Dedifferentiated amniotic fluid mesenchymal stem cell (primary cell): ENCODE measurements around the gene GFPT2.

Experiments
- DNase-seq: peaks from one replicate; pipeline ENCODE4 v3.0.0-alpha.2; 2016; ENCODE audit errors: extremely low spot score

Gene GFPT2

DNA sequence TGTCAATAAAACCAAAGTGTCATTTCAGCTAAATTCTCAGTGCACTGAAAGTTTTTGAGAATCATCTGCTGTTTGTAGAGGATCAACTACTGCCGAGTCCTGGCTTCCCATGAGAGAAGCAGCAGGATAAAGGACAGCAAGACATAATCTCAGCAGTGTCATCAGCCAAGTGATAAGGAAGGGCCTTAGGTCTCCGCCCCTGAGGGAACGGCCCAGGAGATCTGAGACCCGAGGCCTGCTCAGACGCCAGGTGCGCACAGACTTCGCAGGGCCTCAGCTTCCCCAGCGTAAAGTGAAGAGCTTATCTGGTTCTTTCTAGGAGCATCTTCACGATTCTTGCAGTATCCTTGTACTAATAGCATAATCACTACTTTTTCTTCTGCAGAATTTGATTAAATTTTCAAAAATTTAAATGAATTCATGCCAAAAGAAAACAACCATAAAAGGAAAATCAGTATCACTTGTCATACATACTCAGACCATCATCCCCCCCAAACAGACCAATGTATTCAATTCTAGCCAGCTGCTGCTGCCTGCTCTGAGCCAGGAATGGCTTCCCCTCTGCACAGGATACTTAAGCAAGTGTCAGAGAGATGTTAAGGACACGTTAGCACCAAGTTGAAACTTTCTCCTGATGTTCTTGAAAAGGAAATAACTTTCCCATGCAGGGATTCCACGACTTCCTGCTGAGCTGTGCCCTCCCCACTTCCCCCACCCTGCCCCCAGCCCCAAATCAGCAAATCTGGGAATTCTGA, 2.2 kb downstream of the GFPT2 start:
- no peak for DNase-seq

DNA sequence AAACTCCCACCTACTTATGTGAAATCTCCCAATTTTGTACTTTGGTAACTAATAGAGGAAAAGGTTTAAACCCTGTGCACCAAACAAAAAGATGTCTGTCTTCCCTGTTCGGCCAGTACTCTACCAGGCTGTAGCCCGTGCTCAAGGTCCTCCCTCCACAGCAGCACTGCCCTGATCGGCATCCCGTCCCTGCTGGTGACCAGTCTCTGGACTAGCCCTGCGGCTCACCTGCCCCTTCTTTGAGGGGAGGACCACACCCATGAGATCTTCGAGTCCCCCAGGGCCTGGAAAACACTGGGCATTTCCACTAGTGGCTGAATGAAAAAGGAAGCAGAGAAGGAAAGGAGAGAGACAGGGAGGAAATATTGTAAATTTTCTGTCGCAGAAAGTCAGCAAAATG, 2.8 kb downstream of the GFPT2 start:
- no peak for DNase-seq

DNA sequence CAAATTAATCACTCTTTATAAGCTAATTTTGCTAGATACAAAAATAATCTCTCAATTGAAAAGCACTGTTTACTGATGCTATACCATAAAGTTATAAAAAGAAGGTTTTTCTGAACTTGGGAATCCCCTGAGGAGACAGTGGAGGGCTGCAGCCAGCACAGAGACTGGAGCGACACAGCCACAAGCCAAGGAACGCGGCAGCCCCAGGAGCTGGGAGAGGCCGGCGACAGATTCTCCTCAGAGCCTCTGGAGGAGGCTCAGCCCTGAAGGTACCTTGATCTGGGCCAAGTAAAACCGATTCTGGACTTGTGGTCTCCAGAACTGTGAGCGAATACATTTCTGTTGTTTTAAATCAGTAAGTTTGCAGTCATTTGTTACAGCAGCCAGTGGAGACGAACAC, 3.7 kb downstream of the GFPT2 start:
- DNase-seq, result no peak

DNA sequence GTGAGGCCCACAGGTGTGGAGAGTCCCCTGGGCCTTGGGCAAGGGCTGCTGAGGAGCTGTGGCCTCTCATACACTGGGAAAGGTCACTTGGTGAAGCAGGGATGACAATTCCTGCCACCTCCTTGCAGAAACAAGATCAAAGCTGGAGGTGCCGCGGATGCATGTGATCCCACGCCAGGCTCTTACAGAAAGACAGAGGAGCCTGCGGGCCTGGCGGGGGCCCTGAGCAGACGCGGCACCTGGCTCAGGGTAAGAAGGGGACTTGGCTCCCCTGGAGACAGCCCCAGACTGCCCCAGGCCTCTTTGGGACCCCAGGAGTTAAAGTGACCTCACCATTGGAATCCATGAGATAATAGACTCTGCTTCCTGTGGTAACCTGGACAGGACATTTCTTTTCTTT, 4.8 kb downstream of the GFPT2 start:
- DNase-seq, result no peak

DNA sequence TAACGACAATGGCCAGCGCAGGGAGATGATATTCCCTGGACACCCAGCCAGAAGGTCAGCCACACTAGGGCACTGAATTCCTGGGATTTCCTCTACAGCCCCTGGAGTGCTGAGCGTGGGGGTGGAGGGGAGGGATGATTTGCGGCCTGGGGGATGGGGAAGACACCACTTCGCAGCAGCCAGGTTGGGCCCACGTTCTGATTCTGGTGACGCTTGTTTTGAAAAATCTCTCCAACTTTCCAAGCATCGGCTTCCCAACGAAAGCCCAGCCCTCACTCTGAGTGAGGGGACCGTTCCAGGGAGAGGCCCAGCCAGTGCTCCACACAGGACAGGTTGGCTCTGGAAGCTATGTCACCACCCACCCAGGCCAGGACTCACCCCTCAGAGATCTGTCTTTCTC, 5.4 kb downstream of the GFPT2 start:
- DNase-seq, result no peak

DNA sequence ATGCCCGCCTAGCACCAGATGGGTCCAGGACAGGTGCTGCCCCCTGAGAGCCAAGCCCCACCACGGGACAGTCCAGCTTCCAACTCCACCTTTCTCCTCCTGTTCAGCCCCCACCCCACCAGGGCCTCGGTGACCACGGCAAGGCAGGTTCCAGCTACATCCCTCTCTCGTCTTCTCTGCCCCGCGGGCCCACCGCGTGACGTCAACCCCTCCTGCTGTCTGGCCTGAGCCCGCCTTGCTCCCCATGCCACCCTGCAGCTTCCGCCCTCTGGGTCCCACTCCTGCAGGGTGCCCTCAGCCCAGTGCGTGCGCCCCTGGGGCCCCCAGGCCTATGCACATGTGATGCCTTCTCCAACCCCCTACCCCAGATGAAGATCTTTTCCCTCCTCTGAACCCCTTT, 6.8 kb downstream of the GFPT2 start:
- no peak for DNase-seq

DNA sequence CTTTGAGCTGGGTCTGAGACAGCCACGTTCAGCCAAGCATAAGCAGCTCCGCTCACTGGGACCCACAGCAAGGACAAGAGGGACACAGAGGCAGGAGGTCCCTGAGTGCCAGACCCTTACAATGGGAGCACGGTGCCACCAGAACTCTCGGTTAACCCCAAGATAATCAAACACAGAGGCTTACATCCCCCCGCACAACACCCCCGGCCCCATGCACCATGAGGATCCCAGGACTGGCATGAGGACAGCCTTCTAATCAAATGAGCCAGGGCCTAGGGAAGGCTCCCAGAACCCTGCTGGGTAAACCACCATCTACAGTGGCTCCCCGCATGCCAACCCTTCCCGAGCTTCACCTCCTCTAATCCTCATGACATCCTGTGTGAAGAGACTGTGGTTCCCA, 7.4 kb downstream of the GFPT2 start:
- DNase-seq, result no peak

DNA sequence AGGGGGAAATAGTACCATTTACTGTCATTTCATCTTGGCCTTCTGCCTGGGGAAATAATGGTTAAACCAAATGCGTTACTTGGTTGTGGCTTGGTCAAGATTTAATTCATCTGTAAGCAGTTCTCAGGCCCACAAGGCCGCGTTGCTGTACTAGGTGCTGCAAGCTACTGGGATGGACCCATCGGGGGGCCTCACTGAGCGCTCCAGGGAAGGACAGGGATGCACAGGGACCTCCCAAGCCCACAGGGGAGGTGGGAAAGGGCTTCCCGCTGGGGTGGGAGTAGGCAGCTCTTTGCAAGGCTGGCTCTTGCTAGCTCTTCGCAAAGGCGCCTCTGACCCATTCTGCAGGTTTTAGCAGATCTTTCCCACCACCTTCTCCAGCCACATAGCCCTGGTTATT, 8.0 kb downstream of the GFPT2 start:
- DNase-seq, result no peak

DNA sequence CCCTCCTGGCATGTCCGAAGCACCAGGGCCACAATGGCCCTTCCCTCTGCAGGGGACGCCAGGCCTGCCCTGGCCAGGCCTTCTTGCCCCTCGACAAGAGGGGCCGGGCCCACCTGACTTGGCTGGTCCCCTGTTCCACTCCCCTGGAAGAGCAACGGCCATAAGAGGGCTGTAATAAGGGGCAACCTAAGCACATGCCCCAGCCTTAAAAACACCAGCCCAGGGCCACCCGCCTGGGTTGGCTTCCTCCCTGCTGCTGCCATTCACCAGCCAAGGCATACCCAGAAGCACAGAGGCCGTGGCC, 8.5 kb downstream of the GFPT2 start:
- no peak for DNase-seq

DNA sequence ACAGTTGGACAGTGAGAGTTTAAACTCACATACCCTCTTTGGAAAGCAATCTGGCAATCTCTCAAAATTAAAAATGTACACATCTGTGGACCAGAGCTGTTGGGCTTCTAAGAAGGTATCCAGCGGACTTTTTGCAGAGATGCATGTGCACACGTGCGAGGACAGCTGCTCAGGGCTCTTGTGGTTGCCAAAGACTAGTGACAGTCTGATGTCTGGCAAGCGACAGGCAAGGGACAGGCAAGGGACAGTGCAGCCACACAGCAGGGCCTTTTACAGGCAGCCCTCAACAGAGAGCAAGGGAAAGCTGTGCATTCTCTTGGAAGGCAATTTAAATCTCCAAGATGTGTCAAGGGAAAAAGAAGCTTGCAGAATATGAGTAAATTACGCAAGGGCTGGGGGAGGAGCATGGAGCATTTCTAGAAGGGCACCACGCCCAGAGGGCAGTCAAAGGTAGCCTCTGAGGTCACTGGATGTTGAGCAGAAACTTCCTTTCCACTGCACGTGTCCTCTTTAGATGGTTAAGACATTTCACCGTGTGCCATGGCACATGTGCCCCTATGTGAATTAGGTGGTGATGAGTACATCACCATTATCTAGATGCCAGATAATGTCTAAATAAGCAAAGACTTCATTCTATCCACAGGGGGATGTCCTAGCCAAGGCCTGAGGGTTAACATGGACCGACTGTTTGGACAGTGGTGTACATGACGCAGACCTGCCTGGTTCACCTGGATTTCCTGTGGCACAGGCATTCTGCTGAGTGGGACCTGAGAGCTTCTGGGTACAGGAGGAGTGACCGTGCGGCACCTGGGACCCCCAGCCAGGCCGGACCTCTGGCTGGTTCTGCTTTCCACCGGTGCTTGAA, 9.1 kb downstream of the GFPT2 start:
- no peak for DNase-seq

DNA sequence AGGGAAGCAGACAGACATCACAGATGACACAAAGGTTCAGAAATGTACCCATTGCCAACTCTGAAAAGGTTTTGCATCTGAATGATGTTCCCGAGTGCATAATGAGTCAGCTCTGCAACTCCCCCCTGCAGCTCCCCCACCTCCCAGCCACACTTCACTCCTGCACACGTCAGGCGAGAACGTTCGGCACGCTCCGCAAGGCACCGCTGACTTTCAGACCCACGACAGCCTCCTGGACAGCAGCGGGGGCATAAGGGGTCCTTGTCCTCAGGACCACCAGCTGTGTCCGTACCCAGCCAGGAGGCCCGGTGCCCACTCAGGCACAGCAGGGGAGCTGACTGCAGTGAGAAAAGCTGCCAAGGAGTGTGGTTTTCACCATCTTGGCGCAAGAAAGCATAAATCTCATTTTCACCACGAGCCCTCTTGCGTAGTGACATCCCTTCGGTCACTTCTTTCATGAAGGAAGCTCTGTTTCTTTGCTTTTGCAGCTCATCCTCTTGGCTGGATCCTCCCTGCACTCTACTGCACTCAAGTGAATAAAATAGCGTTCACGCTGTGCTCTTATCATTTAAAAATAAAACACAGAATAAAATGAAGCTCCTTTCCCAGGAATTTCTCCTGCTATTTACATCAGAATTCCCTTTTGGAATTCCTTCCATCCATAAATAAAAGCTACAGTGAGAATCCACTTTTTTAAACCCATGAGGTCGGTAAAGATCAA, 9.9 kb downstream of the GFPT2 start:
- DNase-seq, result no peak

DNA sequence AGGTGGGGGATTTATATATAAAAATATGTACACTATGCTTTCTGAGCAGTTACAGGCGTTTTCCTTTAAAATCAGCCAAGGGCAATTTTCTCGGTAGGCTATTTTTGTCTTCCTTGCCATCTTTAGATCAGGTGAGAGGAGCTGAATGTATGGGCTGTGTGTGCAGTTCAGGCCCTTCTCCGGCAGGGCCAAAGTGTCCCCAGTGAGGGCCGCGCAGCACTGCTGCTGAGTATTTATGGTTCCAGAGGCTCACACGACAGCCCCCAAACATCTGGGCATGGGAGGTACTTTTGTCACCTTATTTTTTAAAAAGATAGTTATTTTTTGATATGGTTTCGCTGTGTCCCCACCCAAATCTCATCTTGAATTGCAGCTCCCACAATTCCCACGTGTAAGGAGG, 11.5 kb downstream of the GFPT2 start:
- no peak for DNase-seq

DNA sequence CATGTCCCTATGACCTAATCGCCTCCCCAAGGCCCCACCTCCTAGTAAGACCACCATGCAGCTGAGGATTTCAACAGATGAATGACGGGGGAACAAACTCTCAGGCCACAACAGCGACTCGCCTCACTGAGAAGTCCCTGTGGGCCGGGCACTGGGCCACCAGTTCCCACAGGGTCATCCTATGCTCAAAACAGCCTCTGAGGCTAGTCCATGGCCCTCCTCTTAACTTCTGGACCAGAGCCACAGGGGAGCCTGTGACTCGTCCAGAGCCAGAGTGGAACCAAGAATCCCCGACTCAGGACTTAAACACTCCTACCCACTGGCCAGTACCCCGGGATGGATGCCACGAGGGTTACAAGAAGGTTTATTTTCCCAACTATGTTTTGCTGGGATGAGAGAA, 12.3 kb downstream of the GFPT2 start:
- DNase-seq, result no peak

DNA sequence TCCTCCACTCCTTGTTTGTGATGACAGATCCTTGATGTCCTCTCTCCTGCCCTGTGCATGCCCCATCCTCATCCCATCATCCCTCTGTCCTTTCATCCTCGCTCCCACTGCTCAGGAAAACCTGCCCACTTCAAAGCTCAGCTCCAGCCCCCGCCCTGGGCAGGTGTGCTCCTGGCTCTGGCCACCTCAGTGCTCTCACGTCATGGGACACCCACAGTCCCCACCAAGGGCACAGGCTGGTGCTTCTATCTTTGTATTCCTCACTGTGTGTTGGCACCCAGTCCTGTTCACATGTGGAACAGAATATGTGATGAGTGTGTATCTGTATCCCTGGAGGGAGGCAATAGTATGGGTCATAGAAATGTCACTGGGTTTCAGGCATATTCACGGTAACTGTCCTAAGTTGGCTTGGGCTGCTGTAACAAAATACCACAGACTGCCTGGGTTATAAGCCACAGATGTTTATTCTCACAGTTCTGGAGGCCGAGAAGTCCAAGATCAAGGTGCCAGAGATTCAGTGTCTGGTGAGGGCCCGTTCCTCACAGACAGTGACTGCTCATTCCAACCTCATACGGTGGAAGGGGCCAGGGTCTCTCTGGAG, 13.5 kb downstream of the GFPT2 start:
- DNase-seq, result no peak

DNA sequence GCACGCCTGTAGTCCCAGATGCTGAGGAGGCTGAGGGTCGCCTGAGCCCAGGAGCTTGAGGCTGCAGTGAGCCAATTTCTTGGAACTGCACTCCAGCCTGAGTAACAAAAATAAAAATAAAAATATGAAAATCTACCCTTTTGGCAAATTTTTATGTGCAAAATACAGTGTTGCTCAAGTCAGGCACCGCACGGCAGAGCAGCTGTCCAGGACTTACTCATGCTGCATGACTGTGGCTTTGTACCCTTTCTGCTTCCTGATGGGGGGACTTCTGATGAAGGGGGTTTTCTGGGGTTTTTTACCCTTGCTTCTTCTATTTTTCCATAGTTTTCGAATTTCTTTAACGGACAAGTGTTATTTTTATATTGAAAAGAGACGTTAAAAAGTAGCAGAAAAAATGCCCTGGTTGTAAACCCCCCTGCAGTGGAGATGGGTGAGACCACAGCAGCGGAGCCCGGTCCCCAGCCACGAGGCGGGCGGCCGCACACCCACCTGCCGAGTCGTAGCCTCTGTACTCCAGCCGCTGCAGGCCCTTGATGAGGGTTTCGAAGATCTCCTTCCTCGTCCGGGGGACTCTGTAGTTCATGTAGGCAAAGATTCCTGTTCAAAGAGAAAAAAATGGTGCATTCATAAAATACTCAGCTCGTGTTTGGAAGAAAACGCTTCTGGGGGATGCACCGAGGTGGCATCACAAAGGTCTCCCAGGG, 15.0 kb downstream of the GFPT2 start:
- no peak for DNase-seq

DNA sequence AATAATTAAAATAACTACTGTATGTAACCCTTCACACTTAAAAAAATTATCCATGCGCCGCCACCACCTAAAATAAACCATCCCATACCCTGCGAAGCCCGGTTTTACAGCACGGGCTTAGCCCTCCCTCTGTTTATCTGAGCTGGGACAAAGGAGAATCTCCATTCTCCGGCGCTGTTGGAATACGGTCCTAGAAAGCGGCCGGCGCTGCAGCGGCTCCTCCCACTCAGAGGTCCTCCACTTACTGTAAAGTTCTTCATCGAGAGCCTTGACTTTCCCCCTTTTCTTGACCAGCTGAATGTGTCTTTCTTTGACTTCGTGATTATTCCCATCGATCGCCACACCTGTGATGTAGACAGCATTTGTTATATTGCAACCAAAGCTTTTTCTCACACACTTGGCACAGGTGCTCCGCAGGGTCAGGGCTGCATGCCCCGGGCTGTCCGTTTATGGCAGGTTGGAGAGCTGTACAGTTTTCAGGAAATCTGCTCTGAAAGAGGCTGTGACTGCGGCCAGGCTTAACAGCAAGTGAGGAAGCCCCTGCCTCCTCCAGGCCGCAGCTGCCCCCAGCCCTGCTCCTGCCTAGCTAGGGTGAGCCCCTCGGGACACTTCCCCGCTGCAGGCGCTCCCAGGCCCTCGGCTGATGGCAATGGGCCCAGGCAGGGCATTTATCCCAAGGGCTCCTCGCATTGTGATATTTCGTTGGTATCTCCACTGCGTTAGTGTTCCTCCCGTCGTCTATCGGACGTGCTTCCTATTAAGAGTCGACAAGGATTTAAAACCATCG, 16.7 kb downstream of the GFPT2 start:
- no peak for DNase-seq

DNA sequence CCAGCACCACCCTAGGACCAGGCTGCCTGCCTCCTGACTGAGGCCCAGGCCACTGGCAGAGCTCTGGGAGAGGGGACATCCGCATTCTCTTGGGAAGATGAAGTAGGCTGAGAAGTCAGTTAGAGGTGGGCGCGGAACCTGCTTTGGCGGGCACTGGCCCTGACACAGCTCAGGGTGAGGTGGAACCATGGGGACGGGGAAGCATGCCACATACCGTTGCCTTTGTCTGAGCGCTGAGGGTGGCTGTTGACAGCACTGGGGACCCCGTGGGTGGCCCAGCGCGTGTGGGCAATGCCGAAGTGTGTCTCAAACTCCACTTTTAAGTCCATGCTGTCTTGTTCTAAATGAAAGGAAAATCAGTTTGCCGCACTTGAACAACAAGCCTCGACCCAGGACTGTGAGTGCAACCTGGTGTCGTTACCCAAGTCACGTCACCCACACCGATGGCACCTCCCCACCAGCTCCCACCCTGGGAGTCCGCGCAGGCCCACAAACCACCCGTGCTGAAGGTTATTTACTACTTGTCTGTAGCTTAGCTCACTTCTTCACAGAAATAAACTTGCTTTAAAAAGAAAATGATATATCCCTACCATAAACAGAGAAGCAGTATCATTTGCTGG, 17.4 kb downstream of the GFPT2 start:
- DNase-seq, result no peak

DNA sequence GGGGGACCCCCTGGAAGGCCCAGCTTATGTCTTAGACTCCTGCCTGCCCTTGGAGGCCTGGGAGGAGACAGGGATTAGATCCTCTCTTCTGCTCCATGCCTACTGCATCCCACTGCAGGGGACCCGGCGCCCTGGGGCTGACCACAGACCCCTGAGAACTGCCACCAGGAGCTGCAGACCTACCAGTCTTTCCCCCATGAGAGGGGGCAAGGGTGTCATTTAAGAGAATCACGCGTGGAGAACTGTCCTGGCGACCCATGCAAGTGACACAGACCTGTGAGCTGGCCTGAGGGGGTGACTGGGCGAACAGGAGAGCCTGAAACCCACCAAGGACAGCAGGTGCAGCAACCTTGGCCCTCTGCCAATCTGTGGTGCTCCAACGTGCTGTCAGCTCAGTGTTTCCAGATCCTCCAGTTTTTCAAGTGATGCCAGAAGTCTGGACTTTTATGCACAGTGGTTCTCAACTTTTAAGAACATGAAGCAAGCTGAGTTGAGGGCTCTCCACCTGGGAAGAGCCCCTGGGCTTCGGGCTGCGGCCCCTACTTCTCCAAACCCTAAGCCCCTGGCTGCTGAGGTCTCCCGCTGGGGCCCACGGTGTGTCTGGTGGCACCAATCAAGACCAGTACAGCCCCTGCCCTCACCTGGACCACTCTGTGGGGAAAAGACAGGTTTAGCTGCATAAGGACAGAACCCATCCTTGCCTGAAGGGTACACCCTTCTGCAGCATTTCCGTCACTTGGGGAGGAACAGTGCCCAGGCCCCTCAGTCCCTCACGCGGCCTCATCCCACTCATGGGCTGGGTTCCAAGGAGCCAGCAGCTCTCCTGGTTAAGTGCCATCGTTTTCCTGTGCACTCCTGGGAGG, 18.2 kb downstream of the GFPT2 start:
- no peak for DNase-seq

DNA sequence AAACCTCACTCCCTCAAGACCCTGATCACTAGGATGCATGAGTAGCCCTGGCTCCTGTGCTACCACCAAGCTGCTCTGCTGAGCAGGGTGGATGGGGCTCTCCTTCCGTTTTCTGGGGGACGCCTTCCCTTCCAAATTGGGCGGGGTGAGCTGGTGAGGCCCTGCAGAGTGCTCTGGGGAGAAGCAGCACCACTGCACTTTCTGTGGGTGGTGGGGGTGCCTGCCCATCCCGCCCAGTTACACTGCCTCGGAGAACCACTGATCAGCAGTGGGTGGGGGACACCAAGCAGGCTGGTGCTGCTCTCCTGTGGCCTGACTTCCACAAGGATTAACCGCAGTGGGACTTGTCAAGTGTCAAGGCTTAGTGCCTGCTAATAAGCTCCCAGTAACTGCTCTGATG, 19.0 kb downstream of the GFPT2 start:
- DNase-seq, result no peak

DNA sequence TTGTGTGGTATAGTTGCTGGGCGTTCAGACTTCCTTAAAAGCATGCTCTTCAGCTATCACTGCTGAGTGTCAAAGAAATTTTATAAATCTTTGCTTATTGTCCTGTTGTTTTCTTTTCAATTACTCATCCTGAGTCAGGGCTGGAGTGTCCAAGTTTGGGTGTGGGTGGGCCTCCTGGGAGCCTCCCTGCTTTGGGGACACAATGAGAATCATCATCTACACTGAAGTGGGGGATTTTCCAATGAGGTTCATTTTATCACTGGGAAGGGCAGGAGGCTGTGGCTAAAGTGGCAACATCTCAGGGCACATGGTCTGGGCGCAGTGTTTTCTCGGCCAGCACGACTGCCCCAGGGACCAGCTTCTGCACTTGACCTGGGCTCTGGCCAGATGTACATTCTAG, 19.5 kb downstream of the GFPT2 start:
- DNase-seq, result peak; percentile 33
